GOT3 (cell line): ENCODE measurements around the gene DAND5.
"Not testable (repeated sequence)": the region's sequence is repeated elsewhere in the genome, so short reads cannot be mapped to it uniquely, and the experiment has no call there.

Experiments
- DNase-seq: peaks from one replicate; lab custom pipeline; 2025; ENCODE audit warnings: mixed read lengths; lab: John Stamatoyannopoulos, UW

DAND5 gene

GRCh38 chr19:12946092-12946721 lies 23.2 kb upstream of the DAND5 start:
- DNase-seq, result peak; percentile 44

DNA sequence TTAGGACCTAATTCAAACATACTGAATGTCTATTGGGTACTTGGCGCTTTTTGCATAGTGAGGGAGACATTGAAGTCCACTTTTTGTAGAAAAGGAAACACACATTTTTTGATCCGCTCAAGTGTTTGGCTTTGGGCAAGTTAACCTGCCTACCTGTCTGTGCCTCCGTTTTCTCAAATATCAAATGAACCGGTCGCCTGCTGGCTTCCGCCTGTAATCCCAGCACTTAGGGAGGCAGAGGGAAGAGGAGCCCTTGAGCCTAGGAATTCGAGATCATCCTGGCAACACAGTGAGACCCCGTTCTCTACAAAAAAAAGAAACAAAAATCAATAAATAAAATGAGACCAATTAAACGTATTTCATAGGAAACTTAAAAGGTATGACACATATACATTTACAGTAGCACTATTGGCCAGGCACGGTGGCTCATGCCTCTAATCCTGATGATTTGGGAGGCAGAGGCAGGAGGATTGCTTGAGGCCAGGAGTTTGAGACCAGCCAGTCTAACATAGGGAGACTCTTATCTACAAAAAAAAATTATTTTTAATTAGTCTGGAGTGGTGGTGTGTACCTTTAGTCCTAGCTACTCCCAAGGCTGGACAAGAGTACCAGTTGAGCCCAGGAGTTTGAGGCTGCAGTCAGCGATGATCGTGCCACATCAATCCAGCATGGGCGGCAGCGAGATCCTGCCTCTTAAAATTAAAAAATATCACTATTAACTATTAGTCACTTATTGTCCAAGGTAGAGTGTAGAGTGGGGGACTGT lies 22.5 kb upstream of the DAND5 start:
- no peak for DNase-seq

GRCh38 chr19:12947702-12948611 lies 21.4 kb upstream of the DAND5 start:
- DNase-seq, result no peak

GRCh38 chr19:12948612-12949362 lies 20.6 kb upstream of the DAND5 start:
- DNase-seq, result no peak

- DNase-seq, result no peak
These were observed 19.8 kb upstream of the DAND5 start for GRCh38 chr19:12949363-12950283.

GRCh38 chr19:12952050-12952449 lies 17.3 kb upstream of the DAND5 start:
- DNase-seq, result not testable (repeated sequence)

DNA sequence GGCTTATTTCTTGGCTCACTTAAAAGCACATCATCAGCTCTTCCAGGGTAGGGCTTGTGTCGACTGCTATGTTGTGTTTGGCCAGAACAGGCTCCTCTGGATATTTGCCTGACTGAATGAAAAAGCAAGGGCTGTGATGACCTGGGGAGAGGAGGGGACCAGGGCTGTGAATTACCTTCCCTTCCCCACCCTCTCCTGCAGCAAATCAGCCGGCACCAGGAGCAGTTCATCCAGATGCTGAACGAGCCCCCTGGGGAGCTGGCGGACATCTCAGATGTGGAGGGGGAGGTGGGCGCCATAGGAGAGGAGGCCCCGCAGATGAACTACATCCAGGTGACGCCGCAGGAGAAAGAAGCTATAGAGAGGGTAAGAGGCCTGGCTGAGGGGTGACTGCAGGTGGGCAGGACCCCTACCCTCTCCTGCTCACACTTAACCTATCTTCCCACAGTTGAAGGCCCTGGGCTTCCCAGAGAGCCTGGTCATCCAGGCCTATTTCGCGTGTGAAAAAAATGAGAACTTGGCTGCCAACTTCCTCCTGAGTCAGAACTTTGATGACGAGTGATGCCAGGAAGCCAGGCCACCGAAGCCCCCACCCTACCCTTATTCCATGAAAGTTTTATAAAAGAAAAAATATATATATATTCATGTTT lies 16.8 kb upstream of the DAND5 start:
- peak; percentile 25 for DNase-seq

DNA sequence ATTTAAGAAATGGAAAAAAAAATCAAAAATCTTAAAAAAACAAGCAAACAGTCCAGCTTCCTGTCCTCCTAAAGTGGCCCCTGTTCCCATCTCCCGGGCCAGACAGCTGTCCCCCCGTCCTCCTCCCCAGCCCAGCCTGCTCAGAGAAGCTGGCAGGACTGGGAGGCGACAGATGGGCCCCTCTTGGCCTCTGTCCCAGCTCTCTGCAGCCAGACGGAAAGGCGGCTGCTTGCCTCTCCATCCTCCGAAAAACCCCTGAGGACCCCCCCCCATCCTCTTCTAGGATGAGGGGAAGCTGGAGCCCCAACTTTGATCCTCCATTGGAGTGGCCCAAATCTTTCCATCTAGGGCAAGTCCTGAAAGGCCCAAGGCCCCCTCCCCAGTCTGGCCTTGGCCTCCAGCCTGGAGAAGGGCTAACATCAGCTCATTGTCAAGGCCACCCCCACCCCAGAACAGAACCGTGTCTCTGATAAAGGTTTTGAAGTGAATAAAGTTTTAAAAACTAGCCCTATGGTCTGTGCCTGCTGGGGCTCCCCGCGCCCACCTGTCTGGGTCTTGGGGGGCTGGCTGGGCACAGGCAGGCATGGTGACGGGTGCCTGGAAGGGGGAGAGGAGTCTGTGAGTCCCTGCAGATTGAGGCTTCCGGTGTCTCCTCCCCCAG lies 16.1 kb upstream of the DAND5 start:
- DNase-seq, result no peak

GRCh38 chr19:12953799-12954611 lies 15.4 kb upstream of the DAND5 start:
- no peak for DNase-seq

- no peak for DNase-seq
These were observed 14.8 kb upstream of the DAND5 start for GRCh38 chr19:12954612-12954962.

DNA sequence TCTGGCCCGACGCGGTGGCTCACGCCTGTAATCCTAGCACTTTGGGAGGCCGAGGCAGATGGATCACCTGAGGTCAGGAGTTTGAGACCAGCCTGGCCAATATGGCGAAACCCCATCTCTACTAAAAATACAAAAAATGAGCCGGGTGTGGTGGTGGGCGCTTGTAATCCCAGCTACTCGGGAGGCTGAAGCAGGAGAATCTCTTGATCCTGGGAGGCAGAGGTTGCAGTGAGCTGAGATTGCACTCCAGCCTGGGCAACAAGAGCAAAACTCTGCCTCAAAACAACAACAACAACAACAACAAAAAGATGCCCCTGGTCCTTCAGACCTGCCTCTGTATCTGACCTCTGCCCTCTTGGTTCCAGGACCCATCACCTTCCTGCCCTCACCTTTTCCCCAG lies 13.8 kb upstream of the DAND5 start:
- not testable (repeated sequence) for DNase-seq

DNA sequence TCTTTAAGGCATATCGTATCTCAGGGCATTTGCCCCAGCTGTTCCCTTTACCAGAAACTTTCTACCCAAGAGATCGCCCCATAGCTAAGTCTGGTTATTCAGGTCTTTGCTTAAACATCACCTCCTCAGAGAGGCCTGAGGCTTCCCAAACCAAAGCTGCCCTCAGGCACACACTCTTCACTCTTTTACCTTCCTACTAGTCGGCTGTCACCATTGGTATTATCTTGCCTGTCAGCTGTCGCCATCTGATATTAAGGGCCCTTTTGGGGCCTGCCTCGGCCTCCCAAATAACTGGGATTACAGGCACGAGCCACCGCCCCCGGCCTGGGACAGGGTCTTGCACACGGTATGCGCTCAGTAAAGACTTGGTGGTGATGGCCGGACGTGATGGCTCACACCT lies 13.4 kb upstream of the DAND5 start:
- no peak for DNase-seq

DNA sequence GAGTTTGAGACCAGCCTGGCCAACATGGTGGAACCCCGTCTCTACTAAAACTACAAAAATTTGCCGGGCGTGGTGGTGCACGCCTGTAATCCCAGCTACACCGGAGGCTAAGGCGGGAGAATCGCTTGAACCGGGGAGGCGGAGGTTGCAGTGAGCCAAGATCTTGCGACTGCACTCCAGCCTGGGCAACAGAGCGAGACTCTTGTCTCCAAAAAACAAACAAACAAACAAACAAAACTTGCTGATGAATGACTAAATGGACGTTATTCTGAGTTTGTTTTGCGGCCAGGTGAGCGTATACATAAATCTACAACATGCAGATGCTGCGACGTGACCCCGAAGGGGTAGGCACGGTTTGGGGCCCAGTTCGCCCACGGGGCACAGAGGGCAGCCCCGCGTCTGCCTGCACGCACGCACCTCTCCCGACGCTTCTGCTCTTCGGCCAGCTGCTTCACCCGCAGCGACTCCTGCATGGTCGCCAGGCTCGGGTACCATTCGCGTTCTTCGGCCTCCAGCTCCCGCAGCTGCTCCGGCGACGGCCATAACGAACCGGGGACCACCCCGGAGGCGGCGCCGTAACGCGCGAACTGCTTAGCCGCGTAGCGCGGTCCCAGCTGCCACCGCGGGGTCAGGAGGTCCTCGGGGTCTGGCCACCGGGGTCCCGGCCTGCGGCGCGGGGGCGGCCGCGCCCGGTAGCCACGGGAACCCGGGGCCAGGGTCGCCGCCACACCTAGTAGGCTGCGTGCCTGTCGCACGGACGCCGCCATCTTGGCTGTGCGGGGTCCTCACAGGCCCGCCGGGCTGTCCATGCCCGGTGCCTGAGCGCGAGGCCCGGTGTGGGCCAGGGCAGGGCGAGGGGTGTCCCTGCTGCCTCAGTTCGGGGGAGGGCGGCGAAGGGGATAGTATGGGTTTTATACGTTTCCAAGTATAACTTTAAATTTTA lies 12.7 kb upstream of the DAND5 start, which contains the start of gene GADD45GIP1:
Gene GADD45GIP1, minus strand, starts transcription at position 778 of the 943 bp plus-strand sequence. Its CDS starts 11 bp downstream, at position 767.
- peak; percentile 42 for DNase-seq

GRCh38 chr19:12957389-12957952 lies 11.9 kb upstream of the DAND5 start:
- DNase-seq, result not testable (repeated sequence)

- DNase-seq, result no peak
These were observed 9.9 kb upstream of the DAND5 start for GRCh38 chr19:12959481-12959880.

DNA sequence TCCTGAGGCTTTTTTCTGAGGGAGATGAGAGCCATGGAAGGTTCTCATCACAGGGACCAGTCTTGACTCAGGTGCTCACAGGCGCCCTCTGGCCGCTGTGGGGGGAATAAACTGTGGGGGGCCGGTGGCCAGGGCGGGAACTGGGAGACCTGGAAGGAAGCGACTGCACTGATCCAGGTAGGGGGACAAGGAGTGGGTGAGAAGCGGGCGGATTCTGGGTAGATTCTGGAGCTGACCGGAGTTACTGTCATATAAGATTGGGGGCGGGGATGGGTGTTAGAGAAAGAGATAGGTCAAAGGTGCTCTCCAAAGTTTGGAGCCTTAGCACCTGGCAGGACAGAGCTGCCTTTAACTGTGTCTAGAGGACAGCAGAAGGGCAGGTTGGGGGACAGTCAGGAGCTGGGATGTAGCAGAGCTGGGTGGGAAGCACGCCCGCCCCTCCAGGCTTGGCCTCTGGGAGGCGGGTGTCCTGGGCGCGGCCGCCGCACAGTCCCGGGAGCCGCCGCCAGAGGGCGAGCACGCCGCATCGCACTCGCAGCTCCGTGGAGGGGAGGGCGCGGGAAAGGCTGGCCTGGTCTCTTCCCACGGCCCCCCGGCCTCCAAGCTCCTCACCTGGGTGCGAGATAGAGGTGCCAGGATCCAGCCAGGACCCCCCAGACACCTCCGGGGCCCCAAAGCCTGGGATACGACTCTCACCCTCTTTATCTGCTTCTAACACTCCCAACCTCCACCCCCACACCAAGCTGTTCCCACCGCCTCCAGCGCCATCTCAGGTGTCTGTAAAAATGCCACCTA lies 4.2 kb upstream of the DAND5 start:
- DNase-seq, result peak; percentile 35

DNA sequence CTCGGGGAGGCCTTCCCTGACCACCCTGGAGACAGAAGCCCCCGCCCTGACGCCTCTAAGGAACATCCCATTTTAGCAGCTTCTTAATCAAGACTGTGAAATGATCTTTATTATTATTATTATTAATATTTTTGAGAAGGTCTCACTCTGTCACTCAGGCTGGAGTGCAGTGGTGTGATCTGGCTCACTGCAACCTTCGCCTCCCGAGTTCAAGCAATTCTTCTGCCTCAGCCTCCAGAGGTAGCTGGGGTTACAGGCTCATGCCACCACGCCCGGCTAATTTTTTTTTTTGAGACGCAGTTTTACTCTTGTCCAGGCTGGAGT lies 3.6 kb upstream of the DAND5 start:
- no peak for DNase-seq
